Stimulated activated naive CD8-positive, alpha-beta T cell treated with anti-CD3 and anti-CD28 coated beads, Interleukin-15, Interleukin-2, amounts not matched to agents 100 ng/mL and 50 ng/mL, for 24 hours (primary cell): Measurements from ENCODE around the gene C12orf76.
A peak's percentile ranks its signal among the peaks of the same experiment; 100 is the strongest.
"Not testable (repeated sequence)": the region's sequence is repeated elsewhere in the genome, so short reads cannot be mapped to it uniquely, and the experiment has no call there.

Experiments
- H3K27ac Mint-ChIP-seq: one replicate; pipeline ENCODE4 v1.8.0; 2021; ENCODE audit warnings: mild to moderate bottlenecking, mixed read lengths
- H3K27me3 Mint-ChIP-seq: one replicate; pipeline ENCODE4 v1.8.0; 2021; ENCODE audit warnings: mixed read lengths
- H3K36me3 Mint-ChIP-seq: one replicate; pipeline ENCODE4 v1.8.0; 2021; ENCODE audit warnings: low read depth, mixed read lengths
- H3K4me1 Mint-ChIP-seq: one replicate; pipeline ENCODE4 v1.8.0; 2021; ENCODE audit warnings: low read depth, mixed read lengths
- H3K4me3 Mint-ChIP-seq: one replicate; pipeline ENCODE4 v1.8.0; 2021; ENCODE audit warnings: mild to moderate bottlenecking, mixed read lengths
- H3K9me3 Mint-ChIP-seq: one replicate; pipeline ENCODE4 v1.8.0; 2021; ENCODE audit warnings: mixed read lengths

Gene C12orf76

GRCh38 chr12:110048242-110049027 is at the start of gene C12orf76:
Gene C12orf76, minus strand, starts transcription at chr12:110048522. Its CDS starts 27 bp downstream, at chr12:110048495.
- peak within 1 kb of the TSS; percentile 92 for H3K4me3 Mint-ChIP-seq
- no peaks in the 10 kb centered on the region for H3K27me3 Mint-ChIP-seq
- no peaks in the 10 kb centered on the region for H3K9me3 Mint-ChIP-seq
- H3K27ac Mint-ChIP-seq, result peak within 1 kb of the TSS; percentile 98
- peaks cover 43% of the 10 kb centered on the region for H3K4me1 Mint-ChIP-seq
- H3K36me3 Mint-ChIP-seq, result peaks cover 3% of the 10 kb centered on the region

- no peaks in the 10 kb centered on the region for H3K36me3 Mint-ChIP-seq
- no peak overlapping the region for H3K27ac Mint-ChIP-seq
- peaks cover 9% of the 10 kb centered on the region for H3K27me3 Mint-ChIP-seq
- H3K4me1 Mint-ChIP-seq, result no peaks in the 10 kb centered on the region
- no peak overlapping the region for H3K4me3 Mint-ChIP-seq
- no peaks in the 10 kb centered on the region for H3K9me3 Mint-ChIP-seq
Measured at GRCh38 chr12:110093631-110094311, 45.4 kb upstream of the C12orf76 start.

- Mint-ChIP-seq H3K4me1 (no peaks in the 10 kb centered on the region), H3K4me3 (no peak overlapping the region), H3K27me3 (peaks cover 9% of the 10 kb centered on the region), H3K9me3 (no peaks in the 10 kb centered on the region), H3K36me3 (no peaks in the 10 kb centered on the region), H3K27ac (no peak overlapping the region)
Measured at GRCh38 chr12:110091136-110091711, 42.9 kb upstream of the C12orf76 start.

- Mint-ChIP-seq H3K4me1 (no peaks in the 10 kb centered on the region), H3K27ac (no peak overlapping the region), H3K4me3 (no peak overlapping the region), H3K36me3 (no peaks in the 10 kb centered on the region), H3K9me3 (no peaks in the 10 kb centered on the region), H3K27me3 (peaks cover 9% of the 10 kb centered on the region)
Measured at GRCh38 chr12:110090266-110091135, 42.2 kb upstream of the C12orf76 start.

- H3K4me1 Mint-ChIP-seq, result no peaks in the 10 kb centered on the region
- H3K27ac Mint-ChIP-seq, result no peak overlapping the region
- H3K36me3 Mint-ChIP-seq, result no peaks in the 10 kb centered on the region
Measured at GRCh38 chr12:110088936-110089335, 40.6 kb upstream of the C12orf76 start.

GRCh38 chr12:110088216-110088615 is 39.9 kb upstream of the C12orf76 start:
- H3K4me1 Mint-ChIP-seq, H3K9me3 Mint-ChIP-seq, H3K4me3 Mint-ChIP-seq, H3K27ac Mint-ChIP-seq, H3K27me3 Mint-ChIP-seq, H3K36me3 Mint-ChIP-seq: not testable (repeated sequence)

More at GRCh38 chr12:110088936-110089335, 40.6 kb upstream of the C12orf76 start:
- H3K4me3 Mint-ChIP-seq, result no peak overlapping the region
- peaks cover 9% of the 10 kb centered on the region for H3K27me3 Mint-ChIP-seq
- no peaks in the 10 kb centered on the region for H3K9me3 Mint-ChIP-seq

- peaks cover 5% of the 10 kb centered on the region for H3K36me3 Mint-ChIP-seq
- H3K4me3 Mint-ChIP-seq, result no peak overlapping the region
- H3K4me1 Mint-ChIP-seq, result peaks cover 11% of the 10 kb centered on the region
- H3K9me3 Mint-ChIP-seq, result peaks cover 4% of the 10 kb centered on the region
- no peaks in the 10 kb centered on the region for H3K27me3 Mint-ChIP-seq
- no peak overlapping the region for H3K27ac Mint-ChIP-seq
Measured at GRCh38 chr12:110084314-110085015, 36.1 kb upstream of the C12orf76 start.

GRCh38 chr12:110080410-110080809 is 32.1 kb upstream of the C12orf76 start:
- H3K9me3 Mint-ChIP-seq, result peaks cover 4% of the 10 kb centered on the region
- H3K27ac Mint-ChIP-seq, result peak overlapping the region; percentile 15
- no peaks in the 10 kb centered on the region for H3K27me3 Mint-ChIP-seq
- peaks cover 27% of the 10 kb centered on the region for H3K4me1 Mint-ChIP-seq
- H3K4me3 Mint-ChIP-seq, result peak overlapping the region; percentile 4
- H3K36me3 Mint-ChIP-seq, result peaks cover 10% of the 10 kb centered on the region

- Mint-ChIP-seq H3K27ac (peak overlapping the region; percentile 95), H3K9me3 (peaks cover 4% of the 10 kb centered on the region), H3K4me1 (peaks cover 27% of the 10 kb centered on the region), H3K4me3 (peak overlapping the region; percentile 76), H3K36me3 (peaks cover 10% of the 10 kb centered on the region), H3K27me3 (no peaks in the 10 kb centered on the region)
Measured at GRCh38 chr12:110079477-110080400, 31.4 kb upstream of the C12orf76 start.

GRCh38 chr12:110077800-110078199 is 29.5 kb upstream of the C12orf76 start:
- no peak overlapping the region for H3K4me3 Mint-ChIP-seq
- no peaks in the 10 kb centered on the region for H3K27me3 Mint-ChIP-seq
- H3K27ac Mint-ChIP-seq, result no peak overlapping the region
- H3K9me3 Mint-ChIP-seq, result peaks cover 4% of the 10 kb centered on the region
- H3K36me3 Mint-ChIP-seq, result peaks cover 10% of the 10 kb centered on the region
- H3K4me1 Mint-ChIP-seq, result peaks cover 45% of the 10 kb centered on the region

- no peak overlapping the region for H3K4me3 Mint-ChIP-seq
- H3K27me3 Mint-ChIP-seq, result no peaks in the 10 kb centered on the region
- peaks cover 4% of the 10 kb centered on the region for H3K9me3 Mint-ChIP-seq
- H3K27ac Mint-ChIP-seq, result no peak overlapping the region
- H3K36me3 Mint-ChIP-seq, result peaks cover 14% of the 10 kb centered on the region
- H3K4me1 Mint-ChIP-seq, result peaks cover 60% of the 10 kb centered on the region
Measured at GRCh38 chr12:110075880-110076279, 27.6 kb upstream of the C12orf76 start.

- Mint-ChIP-seq H3K4me1 (peaks cover 45% of the 10 kb centered on the region), H3K36me3 (peaks cover 6% of the 10 kb centered on the region), H3K27me3 (no peaks in the 10 kb centered on the region), H3K9me3 (no peaks in the 10 kb centered on the region), H3K4me3 (no peak overlapping the region), H3K27ac (no peak overlapping the region)
Measured at GRCh38 chr12:110074089-110074488, 25.8 kb upstream of the C12orf76 start.

GRCh38 chr12:110073049-110073831 is 24.9 kb upstream of the C12orf76 start:
- peaks cover 4% of the 10 kb centered on the region for H3K36me3 Mint-ChIP-seq
- H3K27ac Mint-ChIP-seq, result peak overlapping the region; percentile 84
- H3K27me3 Mint-ChIP-seq, result no peaks in the 10 kb centered on the region
- H3K4me3 Mint-ChIP-seq, result peak overlapping the region; percentile 81
- no peaks in the 10 kb centered on the region for H3K9me3 Mint-ChIP-seq
- peaks cover 37% of the 10 kb centered on the region for H3K4me1 Mint-ChIP-seq
